Measurements from ENCODE around the gene SHMT2.

SHMT2 gene

DNA sequence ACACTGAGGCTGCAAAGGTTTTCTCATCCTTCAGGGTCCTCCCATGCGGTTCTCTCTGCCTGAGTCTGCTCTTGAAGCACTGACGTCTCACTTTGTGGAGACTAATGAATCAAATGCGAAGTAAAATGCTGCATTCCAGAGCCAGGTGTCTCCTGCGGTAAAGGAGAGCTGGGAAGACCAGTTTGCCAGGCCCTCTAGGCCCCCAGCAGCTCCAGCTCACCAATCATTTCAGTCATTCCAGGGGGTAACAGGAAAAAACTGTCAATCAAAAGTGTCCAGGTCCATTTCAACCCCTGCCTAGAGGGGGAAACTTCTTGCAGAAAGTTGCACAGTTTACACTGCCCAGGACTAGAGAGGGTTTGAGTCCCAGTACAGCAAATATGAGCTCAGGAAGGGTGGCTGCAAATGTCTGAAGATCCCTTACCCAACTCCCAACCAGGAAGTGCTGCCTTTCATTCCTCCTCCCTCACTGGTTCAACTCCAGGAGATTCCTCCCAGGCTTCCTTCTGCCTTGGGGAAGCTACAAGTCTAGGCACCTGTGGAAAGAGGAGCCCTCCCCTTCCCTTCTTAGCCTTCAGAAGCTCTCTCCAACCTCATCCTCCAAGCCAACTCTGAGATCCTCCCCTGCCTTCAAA is 15.6 kb upstream of the SHMT2 start:
- no peak overlapping the region for H3K4me3 ChIP-seq (replicated peaks; ENCODE audit: low read depth, low read length)
- DNase-seq (ENCODE audit: low read depth) = no peak

DNA sequence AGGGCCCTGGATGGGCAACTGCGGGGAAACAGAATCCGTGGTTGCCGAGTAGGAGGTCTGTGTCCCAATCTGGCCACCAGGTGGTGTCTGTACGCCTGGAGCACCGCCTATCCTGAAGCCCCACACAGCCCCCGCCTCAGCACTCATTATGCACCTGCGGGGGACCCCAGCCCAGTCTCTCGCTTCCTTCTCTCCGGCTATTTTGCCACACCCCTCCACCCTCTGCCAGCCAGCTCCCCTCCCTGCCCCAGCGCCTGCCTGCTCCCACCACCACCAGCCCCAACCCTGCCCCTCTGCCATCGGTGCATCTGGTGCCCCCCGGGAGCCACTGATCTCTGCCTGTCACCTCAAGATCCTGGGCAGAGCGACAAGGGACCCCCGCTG is 15.1 kb upstream of the SHMT2 start:
- no peak overlapping the region for H3K4me3 ChIP-seq (replicated peaks; ENCODE audit: low read depth, low read length)
- TF ChIP-seq, protein P1, sequence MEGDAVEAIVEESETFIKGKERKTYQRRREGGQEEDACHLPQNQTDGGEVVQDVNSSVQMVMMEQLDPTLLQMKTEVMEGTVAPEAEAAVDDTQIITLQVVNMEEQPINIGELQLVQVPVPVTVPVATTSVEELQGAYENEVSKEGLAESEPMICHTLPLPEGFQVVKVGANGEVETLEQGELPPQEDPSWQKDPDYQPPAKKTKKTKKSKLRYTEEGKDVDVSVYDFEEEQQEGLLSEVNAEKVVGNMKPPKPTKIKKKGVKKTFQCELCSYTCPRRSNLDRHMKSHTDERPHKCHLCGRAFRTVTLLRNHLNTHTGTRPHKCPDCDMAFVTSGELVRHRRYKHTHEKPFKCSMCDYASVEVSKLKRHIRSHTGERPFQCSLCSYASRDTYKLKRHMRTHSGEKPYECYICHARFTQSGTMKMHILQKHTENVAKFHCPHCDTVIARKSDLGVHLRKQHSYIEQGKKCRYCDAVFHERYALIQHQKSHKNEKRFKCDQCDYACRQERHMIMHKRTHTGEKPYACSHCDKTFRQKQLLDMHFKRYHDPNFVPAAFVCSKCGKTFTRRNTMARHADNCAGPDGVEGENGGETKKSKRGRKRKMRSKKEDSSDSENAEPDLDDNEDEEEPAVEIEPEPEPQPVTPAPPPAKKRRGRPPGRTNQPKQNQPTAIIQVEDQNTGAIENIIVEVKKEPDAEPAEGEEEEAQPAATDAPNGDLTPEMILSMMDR (IDR thresholded peaks at IDR 0.05; ENCODE audit: low read length, missing control alignments) = peak; percentile 72
- peak; percentile 61 for DNase-seq (ENCODE audit: low read depth)

More for the DNA sequence above, 15.6 kb upstream of the SHMT2 start:
- TF ChIP-seq, protein P1 (IDR thresholded peaks at IDR 0.05; ENCODE audit: low read length, missing control alignments) = no peak

DNA sequence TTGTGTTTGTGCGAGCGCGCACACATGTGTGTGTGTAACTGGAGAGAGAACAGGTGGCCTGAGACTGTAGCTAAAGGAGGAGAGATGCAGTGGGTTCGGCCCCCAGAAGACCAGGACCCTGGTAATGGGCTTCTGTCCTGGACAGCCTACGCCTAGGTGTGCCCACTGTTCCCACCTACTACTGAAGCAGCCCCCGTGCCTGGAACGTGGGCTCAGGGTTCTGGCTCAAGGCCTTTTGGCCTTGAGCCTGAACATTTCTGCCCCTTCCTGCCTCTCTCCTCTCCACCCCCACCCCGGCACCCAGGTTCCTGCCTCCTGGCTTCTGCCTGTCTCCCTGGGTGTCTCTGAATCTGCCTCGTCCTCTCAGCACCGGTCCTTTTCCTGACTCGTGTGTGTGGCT is 14.4 kb upstream of the SHMT2 start:
- TF ChIP-seq, protein P1 (IDR thresholded peaks at IDR 0.05; ENCODE audit: low read length, missing control alignments) = no peak
- DNase-seq (ENCODE audit: low read depth) = no peak
- no peak overlapping the region for H3K4me3 ChIP-seq (replicated peaks; ENCODE audit: low read depth, low read length)

DNA sequence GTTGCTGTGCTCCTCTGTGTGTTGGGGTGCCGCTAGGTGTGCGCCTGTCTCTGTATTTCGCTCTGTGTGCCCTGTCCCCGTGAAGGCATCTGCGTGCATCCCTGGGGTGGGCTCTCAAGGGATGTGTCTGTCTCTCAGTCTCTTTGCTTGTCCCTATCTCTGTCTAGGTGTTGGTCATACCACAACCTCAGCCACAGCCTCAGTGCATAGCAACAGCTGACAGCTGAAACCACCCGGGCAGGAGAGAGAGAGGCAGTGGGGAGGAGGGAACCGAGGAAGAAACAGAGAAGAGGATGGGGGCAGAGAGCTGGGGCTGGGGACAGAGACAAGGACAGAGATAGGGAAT is 13.9 kb upstream of the SHMT2 start:
- no peak for DNase-seq (ENCODE audit: low read depth)
- no peak overlapping the region for H3K4me3 ChIP-seq (replicated peaks; ENCODE audit: low read depth, low read length)
- TF ChIP-seq, protein P1 (IDR thresholded peaks at IDR 0.05; ENCODE audit: low read length, missing control alignments) = no peak

- no peak for DNase-seq (ENCODE audit: low read depth)
- TF ChIP-seq, protein P1 (IDR thresholded peaks at IDR 0.05; ENCODE audit: low read length, missing control alignments) = no peak
- peak within 1 kb of the TSS; percentile 51 for H3K4me3 ChIP-seq (replicated peaks; ENCODE audit: low read depth, low read length)
Observed at GRCh38 chr12:57216014-57216911, 13.2 kb upstream of the SHMT2 start, which contains the start of gene NXPH4. Gene NXPH4 (plus strand): TSS chr12:57216794. CDS start chr12:57216970, 176 bp downstream.

DNA sequence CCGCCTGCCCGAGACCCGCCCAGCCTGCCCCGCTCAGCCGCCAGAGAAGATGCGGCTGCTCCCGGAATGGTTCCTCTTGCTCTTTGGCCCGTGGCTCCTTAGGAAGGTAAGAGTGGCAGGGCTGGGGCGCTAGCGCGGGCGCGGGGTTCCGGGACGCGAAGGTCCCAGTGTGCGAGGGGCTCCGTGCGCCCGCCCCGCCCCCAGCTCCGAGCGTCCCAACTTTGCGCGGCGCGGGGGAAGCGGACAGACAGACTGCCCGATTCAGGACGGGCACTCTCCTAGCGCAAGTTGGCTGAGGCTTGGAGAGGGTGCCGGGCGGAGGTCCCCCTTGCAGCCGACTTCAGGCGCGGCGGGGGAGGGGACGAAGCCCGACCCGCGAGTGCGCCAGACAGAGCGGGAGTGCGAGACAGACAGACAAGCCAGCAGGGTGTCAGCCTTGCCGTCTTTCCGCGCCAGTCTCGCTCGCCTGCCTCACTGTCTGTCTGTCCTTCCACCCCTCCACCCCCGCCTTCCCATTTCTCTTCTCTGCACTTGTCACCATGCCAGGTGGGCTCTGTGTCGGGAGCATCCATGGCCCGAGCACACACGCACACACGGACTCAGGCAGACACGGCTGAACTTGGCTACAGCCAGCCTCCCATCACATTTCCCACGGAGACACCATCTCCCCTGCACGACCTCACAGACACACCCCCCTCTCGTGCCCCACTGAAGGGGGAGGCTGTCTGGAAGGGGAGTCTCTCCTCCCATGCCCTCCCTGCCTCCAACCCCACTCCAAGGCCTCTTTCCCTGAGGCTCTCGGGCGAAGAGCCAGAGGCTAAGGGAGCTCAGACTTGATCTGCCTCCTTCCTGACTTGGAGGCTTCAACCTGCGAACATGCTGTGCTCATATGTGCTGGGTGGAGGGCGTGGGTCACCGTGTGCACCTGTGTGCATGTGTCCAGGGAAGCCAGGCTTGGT is 12.3 kb upstream of the SHMT2 start:
- H3K4me3 ChIP-seq (replicated peaks; ENCODE audit: low read depth, low read length) = peak overlapping the region; percentile 51
- DNase-seq (ENCODE audit: low read depth) = no peak
- TF ChIP-seq, protein P1 (IDR thresholded peaks at IDR 0.05; ENCODE audit: low read length, missing control alignments) = no peak
